Colonic mucosa (tissue), 4 donors: ENCODE data around the gene DLX2. TPM values are rescaled to one million over a fixed set of nuclear protein-coding genes. Genes with fewer than 3 reads are reported as not detected.

ENCODE experiments used
- DNase-seq: peaks from one replicate; pipeline ENCODE4 v3.0.0-alpha.2; 2020
- H3K27ac ChIP-seq: fragments of 200-600 bp; one replicate; pipeline ENCODE4 v1.8.0; 2021
- H3K27me3 ChIP-seq: fragments of 200-600 bp; one replicate; pipeline ENCODE4 v1.8.0; 2021
- H3K36me3 ChIP-seq: fragments of 200-600 bp; one replicate; pipeline ENCODE4 v1.8.0; 2021
- H3K4me1 ChIP-seq: fragments of 200-600 bp; one replicate; pipeline ENCODE4 v1.8.0; 2021; ENCODE audit warnings: mild to moderate bottlenecking
- H3K4me3 ChIP-seq: fragments of 200-600 bp; one replicate; pipeline ENCODE4 v1.8.0; 2021
- H3K9ac ChIP-seq, 2 donors: one replicate each; pipeline ENCODE4 v1.7.0; 2013; ENCODE audit warnings: control low read depth in 2 of 2, low read depth in 2 of 2, low read length in 2 of 2
- H3K9me3 ChIP-seq: fragments of 200-600 bp; one replicate; pipeline ENCODE4 v1.8.0; 2021
- CTCF ChIP-seq: fragments of 200-600 bp; IDR thresholded peaks from one replicate; pipeline ENCODE4 v1.8.0; 2022; ENCODE audit warnings: antibody characterized with exemption, mild to moderate bottlenecking
- intact Hi-C: fragments of 100-400 bp; cut with DNase I; formaldehyde crosslinking; loops from one replicate; pipeline ENCODE4 v1.14.1; 2022
- total RNA-seq, 2 donors: library from RNA; stranded (reverse); fragmentation: NEBNext Ultra II Directional in 1 of 2; extraction: Animal tissue kit (Norgen Biotek cat#: 25700) in 1 of 2; gene quantifications; one replicate each; pipeline ENCODE4 v1.2.1, GENCODE V29; 2021
- donor health status: healthy.
- donor health status: DM: no; HTN: no; CAD: no.
- donor health status: DM: no; HTN: no; CAD: no.

The DLX2 gene
- total RNA-seq, 2 donors from 2014 or later: not detected

GRCh38 chr2:172053486-172053885 lies 49.2 kb downstream of the DLX2 start:
- H3K4me1 ChIP-seq: no peaks in the 10 kb centered on the region
- H3K9ac ChIP-seq: no peak overlapping the region
- H3K36me3 ChIP-seq: no peaks in the 10 kb centered on the region
- H3K27ac ChIP-seq: no peak overlapping the region
- intact Hi-C loops: no loop called here
- TF ChIP-seq CTCF: no peak
- no peak for DNase-seq
- no peaks in the 10 kb centered on the region for H3K9me3 ChIP-seq
- no peaks in the 10 kb centered on the region for H3K27me3 ChIP-seq
- no peak overlapping the region for H3K4me3 ChIP-seq

- no peak for TF ChIP-seq CTCF
- no peak for DNase-seq
- intact Hi-C loops: no loop called here
These were observed 50.4 kb downstream of the DLX2 start for GRCh38 chr2:172052000-172052983.

GRCh38 chr2:172050479-172051125 lies 52.1 kb downstream of the DLX2 start:
- Histone ChIP-seq H3K27ac (no peak overlapping the region), H3K36me3 (no peaks in the 10 kb centered on the region), H3K9ac (no peak overlapping the region), H3K4me3 (no peak overlapping the region), H3K4me1 (no peaks in the 10 kb centered on the region), H3K27me3 (no peaks in the 10 kb centered on the region), H3K9me3 (no peaks in the 10 kb centered on the region)
- TF ChIP-seq CTCF: no peak
- intact Hi-C loops: no loop called here
- no peak for DNase-seq

More at GRCh38 chr2:172052000-172052983, 50.4 kb downstream of the DLX2 start:
- H3K27ac ChIP-seq: no peak overlapping the region
- H3K27me3 ChIP-seq: no peaks in the 10 kb centered on the region
- H3K4me1 ChIP-seq: no peaks in the 10 kb centered on the region
- no peaks in the 10 kb centered on the region for H3K9me3 ChIP-seq
- H3K9ac ChIP-seq: no peak overlapping the region
- no peaks in the 10 kb centered on the region for H3K36me3 ChIP-seq
- no peak overlapping the region for H3K4me3 ChIP-seq

- Histone ChIP-seq H3K4me3 (no peak overlapping the region), H3K9me3 (no peaks in the 10 kb centered on the region), H3K27ac (no peak overlapping the region), H3K36me3 (no peaks in the 10 kb centered on the region), H3K9ac (no peak overlapping the region), H3K4me1 (no peaks in the 10 kb centered on the region), H3K27me3 (no peaks in the 10 kb centered on the region)
- TF ChIP-seq CTCF: no peak
- intact Hi-C loops: no loop called here
- DNase-seq: no peak
These were observed 53.1 kb downstream of the DLX2 start for GRCh38 chr2:172049567-172050120.

Other genes starting within 250 kb of the DLX2 start
- 10 to 100 TPM; 12.3 to 17.9 TPM for gene SLC25A12, start 208.7 kb downstream of the DLX2 start, total RNA-seq
- gene HAT1, start 180.4 kb downstream of the DLX2 start, total RNA-seq: 10 to 100 TPM; 31.8 to 50.7 TPM
- gene METAP1D, start 102.9 kb downstream of the DLX2 start, total RNA-seq: 1 to 10 TPM; 3.3 to 5.8 TPM
- under 1 TPM in 1 of 2 donors, not detected in 1; 0.19 TPM for gene DLX1, start 17.4 kb downstream of the DLX2 start, total RNA-seq